HL-60/S4 (cell line): ENCODE results near the gene LEKR1.

Experiments used
- in situ Hi-C: fragments of 300-500 bp; cut with MboI; formaldehyde crosslinking; loops from 2 replicates; pipeline ENCODE4 v1.14.3; 2022; ENCODE audit warnings: low sequenced_read_pairs

The LEKR1 gene

DNA sequence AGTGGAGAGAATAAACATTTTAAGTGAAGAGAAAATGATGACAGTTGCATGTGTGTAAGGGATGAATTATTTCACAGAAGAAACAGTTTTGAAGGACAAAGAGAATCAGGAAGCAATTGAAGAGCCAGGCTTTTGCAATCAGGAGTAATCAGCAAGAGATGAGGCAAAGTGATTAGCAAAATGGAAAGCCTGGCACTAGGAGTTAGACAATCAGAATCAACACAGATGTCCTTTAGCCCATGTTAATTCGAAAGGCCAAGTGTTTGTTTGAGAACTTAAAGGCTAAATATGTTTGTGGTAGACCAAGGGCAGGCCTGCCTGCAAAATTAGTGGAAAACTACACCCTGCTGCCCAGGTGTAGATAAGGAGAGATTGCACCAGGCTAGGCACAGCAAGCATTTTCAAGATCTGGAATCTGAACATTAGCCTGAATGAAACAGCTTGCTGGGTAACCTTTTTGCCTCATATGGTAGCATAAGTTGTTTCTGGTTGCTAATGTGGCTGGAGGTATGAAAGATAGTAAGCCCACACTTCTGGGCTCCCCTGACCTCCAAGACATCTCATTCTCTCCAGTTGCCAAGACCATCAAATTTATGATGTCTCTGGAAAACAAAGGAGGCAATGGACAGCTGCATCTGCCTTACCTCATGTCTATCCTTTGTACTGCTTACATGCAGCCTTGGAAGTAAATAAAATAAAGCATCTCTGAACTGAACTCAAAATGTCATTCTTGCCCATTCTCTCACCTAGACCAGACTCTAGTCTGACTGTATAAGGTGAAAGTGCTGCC, 22.0 kb upstream of the LEKR1 start:
- in situ Hi-C loops: loop anchor here (25.0 kb wide), 1 partner anchor 242 kb away; the partner anchor contains the start of gene SSR3

DNA sequence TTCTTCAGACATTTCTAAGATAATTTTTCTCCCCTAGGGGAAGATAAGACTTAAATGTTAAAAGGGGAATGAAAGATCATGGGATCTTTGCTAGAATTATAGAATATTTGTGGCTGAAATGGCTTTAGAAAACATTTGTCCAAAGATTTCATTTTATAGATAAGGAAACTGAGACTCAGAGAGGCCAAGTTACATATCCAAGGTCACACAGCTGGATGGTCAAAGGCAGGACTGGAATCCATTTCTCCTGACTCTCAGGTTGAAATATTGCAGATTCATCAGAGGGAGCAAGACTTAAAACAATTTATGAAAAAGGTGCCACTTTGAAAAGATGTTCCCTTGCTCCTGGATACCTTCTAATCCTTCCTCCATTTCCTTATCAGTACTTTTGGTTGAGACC, 19.5 kb upstream of the LEKR1 start:
- in situ Hi-C loops: loop anchor here (25.0 kb wide), 1 partner anchor 244 kb away; the partner anchor contains the start of gene SSR3

DNA sequence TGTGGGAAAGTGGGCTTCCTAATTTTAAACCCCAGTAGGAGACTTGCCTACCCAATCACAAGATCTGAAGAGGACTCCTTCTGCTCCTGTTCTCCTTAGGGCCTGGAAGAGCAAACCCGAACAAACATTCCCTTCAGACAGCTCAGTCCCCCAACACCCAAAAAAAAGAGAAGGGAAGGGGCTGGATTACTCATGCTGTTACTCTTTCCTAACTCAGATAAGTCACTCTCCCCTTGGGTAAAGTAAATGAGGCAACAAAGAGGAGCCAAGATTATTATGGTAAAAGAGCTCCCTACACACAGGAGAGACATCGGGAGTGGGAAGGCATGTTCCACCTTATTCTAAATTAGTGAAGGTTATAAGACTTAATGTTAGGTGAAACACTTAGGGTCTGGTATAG, 18.1 kb upstream of the LEKR1 start:
- in situ Hi-C loops: loop anchor here (25.0 kb wide), 1 partner anchor 246 kb away; the partner anchor contains the start of gene SSR3

DNA sequence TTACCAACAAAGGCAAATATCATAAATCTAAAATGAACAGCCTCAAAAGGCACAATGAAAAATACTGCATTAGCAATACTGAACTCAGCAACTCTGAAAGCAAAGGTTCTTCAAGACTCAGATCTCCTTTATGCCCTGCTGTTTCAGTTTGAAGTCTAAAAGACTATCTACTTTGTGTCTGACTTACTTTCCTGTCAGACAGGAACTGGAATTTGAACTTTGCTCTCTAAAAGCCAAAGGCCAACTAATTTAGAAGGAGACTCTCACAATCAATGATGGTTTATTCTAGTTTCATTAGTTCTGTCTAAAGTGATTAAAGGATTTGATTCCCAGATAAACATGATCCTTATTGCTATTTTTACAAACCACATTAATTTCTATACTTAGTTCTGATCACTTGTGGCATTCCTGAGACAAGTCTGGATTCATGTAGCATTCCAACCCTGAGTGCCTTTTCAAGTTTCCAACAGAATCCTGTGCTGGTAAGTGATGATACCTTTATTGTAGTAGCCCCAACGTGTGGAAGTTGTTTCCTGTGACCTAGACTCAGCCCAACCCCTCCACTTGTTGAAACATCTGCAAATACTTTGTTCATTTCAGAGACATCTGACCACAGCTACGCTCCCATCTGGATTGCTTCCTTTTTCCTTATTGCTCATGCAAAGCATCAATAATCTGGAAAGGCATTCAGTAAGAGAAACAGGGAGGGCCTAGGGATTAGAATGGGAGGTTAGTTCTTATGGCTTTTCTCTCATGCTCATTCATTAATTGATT, 14.9 kb upstream of the LEKR1 start:
- in situ Hi-C loops: loop anchor here (25.0 kb wide), 1 partner anchor 249 kb away; the partner anchor contains the start of gene SSR3

DNA sequence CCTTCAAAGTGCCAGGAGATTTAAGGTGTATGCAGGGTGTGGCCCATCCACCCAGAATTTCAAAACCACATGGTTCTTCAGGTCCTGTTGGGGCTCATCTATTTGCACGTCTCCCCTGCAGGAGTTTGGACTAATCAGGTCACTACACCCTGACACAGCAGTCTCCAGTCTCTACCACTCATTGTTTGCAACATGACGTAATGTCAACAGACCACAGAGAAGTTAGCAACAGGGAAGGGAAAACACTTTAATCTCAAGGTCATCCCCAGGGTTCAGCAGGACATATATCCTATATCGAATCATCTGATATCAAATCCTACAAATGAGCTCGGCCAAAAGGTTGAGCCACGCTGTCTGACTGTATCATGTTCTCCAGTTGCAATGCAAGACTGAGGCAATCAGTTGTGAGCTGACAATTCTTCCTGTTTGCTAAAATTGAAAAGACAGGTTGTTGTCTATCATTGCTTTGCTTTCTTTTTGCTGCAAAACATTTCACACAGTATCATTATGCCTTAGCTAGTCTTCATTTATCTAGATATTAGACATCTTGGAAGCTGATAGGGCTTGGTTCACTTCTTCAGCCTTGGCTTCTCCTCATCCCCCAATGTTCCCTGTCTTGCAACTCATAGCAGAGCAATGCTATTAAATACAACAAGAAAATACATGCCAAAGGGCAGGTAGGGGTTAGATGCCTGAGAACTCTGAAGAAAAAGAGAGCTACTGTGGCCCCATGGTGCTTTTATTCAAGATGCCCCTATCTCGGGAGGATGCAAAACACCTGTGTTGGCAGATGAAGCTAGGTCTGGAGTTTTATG, 13.4 kb upstream of the LEKR1 start:
- in situ Hi-C loops: loop anchor here (25.0 kb wide), 1 partner anchor 250 kb away; the partner anchor contains the start of gene SSR3

DNA sequence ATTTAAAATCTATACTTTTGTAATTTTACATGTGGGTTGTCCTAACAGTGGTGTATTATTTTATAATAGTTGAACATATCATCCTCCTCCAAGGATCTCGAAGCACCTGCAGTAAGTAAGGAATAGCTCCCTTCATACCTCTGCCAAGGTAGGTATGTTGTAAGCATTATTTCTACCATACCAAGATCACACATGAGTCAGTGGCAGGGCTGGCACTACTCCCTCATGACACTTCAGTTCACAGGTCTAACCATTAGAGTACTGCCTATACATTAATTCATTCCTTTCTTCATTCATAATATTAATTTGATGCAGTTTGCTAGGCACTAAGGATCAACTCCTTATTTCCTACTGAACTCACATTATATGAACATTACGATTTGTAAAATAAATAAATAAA, 11.9 kb upstream of the LEKR1 start:
- in situ Hi-C loops: loop anchor here (25.0 kb wide), 1 partner anchor 252 kb away; the partner anchor contains the start of gene SSR3

DNA sequence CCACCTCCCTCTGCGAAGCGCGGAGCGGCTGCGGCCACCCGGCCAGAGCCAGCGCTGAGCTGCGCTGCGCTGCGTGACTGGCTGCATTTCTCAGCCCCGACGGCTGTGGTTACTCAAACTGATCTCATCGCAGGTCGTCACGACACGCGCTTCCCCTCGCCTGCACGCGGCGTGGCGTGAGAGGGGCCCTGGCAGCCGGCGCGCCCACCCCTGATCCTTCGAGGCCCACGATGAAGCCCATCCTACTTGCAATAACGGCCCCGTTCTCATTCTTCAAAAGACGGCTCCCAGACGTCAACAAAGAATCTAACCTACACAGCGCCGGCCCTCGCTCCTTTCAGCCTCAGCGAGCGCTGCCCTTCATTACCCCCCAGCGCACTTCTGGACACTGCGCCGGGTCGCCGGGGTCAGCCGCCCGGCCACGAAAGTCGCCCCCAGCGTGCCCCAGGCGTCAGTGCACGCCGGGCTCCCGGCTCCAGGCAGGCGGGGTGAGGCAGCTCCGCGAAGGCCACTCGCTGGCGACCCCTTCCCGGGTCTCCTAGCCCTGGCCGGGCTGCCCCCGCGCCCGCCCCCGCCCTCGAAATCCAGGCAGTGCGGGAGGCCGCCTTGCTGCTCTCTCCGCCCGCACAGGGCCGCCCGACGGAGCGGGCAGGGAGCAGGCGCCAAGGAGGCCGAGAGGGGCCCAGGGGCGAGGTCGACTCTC, 9.9 kb upstream of the LEKR1 start:
- in situ Hi-C loops: loop anchor here (25.0 kb wide), 1 partner anchor 254 kb away; the partner anchor contains the start of gene SSR3

DNA sequence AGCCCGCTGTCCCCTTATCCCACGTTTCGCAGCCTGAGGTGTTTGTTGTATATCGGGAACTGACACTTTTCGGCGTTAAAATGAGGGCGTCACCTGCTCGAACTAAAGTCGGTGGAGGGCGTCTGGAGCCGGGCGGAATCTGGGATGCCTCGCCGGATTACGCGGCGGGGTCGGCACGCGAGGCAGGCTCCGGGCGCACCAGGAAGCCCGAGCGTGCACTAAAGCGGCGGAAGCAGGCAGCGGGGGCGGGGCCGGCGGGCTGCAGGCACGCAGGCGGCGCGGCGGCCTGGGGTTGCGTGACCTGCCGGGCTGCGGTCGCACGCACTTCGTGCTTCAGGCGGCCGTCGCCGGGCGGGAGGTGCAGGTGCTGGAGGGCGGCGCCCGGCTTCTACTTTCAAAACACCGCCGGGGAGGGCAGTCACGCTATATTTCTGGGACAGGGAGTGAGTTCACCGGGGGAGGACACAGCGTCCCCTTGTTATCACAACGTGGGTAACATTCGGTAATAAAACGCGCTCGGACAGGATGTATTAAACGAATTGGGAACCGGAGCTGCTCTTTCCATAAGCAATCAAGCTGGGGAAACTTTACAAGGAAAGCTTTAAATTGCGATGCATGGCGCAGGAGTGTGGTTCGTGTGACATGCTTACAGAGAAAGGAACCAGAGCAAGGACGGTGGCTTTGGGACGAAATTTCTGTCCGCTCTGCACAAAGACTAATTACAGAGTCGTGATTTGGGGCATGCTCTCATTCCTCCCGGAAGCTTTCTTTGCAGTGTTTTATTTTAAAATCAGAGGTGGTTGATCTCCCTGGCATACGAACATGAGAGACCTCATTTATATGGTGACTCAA, 9.1 kb upstream of the LEKR1 start:
- in situ Hi-C loops: loop anchor here (25.0 kb wide), 1 partner anchor 255 kb away; the partner anchor contains the start of gene SSR3

DNA sequence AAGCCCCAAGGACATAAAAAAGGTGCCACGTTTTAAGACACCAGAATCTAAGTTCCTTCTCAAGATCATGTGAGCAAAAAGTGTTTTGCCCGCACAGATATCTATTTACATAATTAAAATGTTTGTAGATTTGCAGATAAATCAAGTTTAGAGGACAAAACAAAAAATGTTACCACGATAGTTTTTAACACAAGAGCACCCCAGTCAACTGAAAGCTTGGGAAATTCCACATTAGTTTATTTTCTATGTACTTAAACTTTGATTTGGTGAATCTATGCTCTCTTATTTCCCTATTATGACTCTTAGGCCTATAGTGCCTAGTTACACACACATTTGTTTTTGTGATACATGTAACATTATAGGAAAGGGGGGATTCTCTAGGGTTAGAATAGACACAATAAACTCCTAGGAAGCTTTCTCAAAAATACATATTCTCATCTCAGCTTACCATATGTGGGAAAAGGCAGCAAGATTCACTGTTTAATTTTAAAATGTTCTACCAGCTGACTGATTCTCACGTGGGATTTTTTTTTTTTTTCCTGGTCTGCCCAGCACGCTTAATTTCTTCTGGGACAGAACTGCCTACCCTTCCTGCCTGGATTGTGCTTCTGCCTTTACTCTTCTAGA, 8.4 kb upstream of the LEKR1 start:
- in situ Hi-C loops: loop anchor here (25.0 kb wide), 1 partner anchor 255 kb away; the partner anchor contains the start of gene SSR3

DNA sequence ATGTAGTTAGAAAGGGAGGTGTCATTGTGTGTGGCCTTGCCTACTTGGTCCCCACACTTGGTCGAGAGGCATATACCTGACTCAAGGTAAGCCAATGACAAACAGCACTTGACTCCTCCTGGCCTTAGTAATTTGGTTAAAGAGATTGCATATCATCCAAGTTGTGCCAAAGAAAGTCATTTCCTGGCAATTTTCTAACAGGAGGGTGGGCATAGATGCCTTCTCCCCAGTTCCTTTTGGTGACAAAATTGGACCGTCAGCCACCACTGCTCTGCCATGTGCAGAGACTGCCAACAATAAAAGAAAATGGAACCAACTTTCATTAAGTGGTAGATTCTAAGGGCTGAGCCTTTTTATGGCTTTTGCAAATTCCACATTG, 7.9 kb upstream of the LEKR1 start:
- in situ Hi-C loops: loop anchor here (25.0 kb wide), 1 partner anchor 256 kb away; the partner anchor contains the start of gene SSR3

DNA sequence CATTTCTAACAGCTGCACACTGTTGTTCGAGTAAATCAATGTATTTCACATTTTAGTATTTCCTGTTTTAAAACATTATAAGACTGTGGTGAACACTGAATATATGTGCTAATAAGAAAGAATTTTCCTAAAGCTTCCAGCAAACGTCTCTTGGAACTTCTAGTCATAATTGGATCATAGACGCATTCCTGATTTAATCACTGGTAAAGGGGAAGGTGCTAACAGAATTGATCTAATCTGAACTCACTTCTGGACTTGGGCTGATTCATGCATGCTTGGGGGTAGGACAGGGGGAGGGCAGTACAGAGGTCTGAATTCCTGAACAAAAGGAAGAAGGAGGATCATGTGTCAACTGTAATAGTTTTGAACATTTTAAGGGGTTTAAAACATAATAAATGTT, 7.3 kb upstream of the LEKR1 start:
- in situ Hi-C loops: loop anchor here (25.0 kb wide), 1 partner anchor 257 kb away; the partner anchor contains the start of gene SSR3

DNA sequence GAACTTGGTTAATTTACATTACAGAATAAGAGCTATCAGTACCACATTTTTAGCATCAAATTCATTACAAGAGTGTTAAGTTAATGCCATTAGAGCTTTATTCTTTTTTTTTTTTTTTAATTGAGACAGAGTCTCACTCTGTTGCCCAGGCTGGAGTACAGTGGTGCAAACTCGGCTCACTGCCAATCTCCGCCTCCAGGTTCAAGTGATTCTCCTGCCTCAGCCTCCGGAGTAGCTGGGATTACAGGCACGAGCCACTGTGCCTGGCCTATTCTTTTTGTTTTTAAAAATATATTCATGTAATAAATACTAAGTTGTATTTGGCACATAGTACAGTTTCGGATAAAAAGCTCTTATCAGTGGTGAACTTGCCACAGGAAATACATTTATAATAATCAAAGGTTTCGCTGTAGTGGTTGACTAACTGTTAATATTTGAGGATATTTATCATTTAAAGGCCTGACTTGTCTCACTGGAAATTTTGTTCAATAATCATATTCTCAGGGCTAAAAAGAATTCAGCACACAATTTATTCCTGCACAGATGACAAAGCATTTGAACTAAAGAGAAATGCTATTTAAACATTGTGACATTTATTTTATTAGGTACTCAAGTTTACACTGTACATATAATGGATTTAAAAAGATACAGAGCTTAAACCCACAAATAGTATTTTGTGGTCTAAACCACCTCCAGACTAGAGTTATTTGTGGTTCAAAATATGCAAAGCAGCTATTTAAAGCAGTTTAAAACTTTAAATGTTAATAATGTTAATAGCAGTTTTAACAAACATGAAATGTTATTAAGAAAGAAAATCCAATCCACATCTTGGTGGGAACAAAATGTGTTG, 6.1 kb upstream of the LEKR1 start:
- in situ Hi-C loops: loop anchor here (25.0 kb wide), 1 partner anchor 258 kb away; the partner anchor contains the start of gene SSR3

DNA sequence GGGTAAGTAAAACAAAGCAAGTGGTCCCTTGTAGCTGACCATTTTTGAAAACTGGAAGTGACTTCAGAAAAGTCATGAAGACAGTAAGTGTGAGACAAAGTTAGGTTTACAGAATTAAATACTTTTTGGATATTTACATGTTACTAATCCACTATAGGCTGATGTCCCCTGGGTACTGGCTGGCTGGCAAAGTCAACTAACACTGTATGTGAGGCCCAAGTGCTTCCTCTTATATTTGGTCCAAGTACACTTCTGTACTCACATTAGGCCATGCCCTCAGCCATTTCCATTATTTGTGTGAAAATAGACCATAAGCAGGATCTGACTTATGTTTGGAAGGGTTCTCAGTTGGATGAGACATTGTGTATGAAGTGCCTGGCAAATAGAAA, 5.5 kb upstream of the LEKR1 start:
- in situ Hi-C loops: loop anchor here (25.0 kb wide), 1 partner anchor 258 kb away; the partner anchor contains the start of gene SSR3

DNA sequence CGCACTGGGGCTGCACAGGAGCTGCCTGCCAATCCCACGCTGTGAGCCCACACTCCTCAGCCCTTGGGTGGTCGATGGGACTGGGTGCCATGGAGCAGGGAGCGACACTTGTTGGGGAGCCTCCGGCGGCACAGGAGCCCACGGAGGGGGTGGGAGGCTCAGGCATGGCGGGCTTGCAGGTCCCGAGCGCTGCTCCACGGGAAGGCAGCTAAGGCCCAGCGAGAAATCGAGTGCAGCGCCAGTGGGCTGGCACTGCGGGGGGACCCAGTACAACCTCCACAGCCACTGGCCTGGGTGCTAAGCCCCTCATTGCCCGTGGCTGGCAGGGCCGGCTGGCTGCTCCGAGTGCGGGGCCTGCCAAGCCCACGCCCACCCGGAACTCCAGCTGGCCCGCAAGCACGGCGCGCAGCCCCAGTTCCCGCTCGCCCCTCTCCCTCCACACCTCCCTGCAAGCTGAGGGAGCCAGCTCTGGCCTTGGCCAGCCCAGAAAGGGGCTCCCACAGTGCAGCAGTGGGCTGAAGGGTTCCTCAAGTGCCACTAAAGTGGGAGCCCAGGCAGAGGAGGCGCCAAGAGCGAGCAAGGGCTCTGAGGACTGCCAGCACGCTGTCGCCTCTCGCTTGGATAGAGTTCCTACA, 3.4 kb upstream of the LEKR1 start:
- in situ Hi-C loops: loop anchor here (25.0 kb wide), 1 partner anchor 260 kb away; the partner anchor contains the start of gene SSR3

DNA sequence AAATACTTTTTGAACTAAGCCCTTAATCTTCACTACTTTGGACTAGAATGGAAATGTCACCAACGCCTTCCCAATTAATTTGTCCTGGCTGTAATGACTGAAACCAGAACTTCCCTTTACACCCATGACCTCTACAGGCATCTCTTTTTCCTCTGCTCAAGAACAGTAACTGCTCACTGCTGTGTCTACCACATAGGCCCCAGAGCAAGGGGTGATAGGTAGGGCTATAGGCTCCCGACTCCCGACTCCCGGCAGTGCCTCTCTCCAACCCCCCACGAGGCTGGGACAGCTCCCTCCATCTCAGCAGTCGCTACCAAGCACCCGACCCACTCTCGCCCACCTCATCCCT, 384 bp upstream of the LEKR1 start:
- in situ Hi-C loops: no loop called here

DNA sequence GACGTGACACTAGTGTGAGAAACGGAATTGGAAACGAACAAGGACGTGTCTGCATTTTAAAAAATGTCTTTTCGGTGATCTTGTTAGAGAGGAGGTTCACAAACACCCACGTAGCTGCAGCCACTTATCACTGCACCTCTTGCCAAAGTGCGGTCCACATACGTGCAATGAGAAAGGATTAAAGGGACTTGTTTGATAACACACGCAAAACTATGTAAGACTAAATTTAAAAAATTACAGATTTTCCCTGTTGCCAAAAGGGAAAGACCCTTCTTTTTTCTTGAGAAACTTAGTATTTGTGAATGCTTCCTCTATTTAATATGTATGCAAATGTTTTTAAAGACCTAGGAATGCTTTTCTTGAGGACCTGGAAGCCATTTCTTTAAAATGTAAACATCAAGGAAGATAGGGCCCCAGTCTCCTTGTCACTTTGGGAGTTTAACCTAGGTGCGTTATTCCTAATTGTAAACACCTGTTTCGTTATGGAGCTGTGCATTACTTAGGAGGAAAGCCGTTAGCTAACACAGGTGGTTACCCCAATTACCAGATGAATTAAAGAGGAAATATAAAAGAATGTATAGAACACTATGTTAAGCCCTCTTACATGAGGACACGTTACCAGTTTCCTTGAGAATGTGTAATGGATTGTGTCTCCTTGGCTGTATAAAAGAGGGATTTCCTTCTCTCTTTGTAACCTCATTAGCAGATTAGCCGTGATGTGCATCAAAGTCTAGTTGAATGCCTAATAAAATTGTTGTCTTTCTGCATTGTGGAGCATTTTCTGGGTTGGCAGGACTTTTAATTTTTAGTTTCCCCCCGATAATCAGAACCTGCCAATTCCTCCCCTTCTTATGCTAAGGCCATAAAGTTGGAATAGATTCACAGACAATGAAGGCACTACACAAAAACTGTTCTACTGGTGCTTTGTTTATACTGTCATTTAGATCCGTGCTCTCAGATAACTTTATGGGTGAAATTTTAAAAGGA, 1.0 kb downstream of the LEKR1 start:
- in situ Hi-C loops: no loop called here
